ENCODE measurements around the gene SIPA1. TPM values are rescaled to one million over a fixed set of nuclear protein-coding genes. Genes with fewer than 3 reads are reported as not detected.

The SIPA1 gene, protein sequence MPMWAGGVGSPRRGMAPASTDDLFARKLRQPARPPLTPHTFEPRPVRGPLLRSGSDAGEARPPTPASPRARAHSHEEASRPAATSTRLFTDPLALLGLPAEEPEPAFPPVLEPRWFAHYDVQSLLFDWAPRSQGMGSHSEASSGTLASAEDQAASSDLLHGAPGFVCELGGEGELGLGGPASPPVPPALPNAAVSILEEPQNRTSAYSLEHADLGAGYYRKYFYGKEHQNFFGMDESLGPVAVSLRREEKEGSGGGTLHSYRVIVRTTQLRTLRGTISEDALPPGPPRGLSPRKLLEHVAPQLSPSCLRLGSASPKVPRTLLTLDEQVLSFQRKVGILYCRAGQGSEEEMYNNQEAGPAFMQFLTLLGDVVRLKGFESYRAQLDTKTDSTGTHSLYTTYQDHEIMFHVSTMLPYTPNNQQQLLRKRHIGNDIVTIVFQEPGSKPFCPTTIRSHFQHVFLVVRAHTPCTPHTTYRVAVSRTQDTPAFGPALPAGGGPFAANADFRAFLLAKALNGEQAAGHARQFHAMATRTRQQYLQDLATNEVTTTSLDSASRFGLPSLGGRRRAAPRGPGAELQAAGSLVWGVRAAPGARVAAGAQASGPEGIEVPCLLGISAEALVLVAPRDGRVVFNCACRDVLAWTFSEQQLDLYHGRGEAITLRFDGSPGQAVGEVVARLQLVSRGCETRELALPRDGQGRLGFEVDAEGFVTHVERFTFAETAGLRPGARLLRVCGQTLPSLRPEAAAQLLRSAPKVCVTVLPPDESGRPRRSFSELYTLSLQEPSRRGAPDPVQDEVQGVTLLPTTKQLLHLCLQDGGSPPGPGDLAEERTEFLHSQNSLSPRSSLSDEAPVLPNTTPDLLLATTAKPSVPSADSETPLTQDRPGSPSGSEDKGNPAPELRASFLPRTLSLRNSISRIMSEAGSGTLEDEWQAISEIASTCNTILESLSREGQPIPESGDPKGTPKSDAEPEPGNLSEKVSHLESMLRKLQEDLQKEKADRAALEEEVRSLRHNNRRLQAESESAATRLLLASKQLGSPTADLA
- 10 to 100 TPM; 18.2 to 27.9 (median 25.5) TPM for total RNA-seq

DNA sequence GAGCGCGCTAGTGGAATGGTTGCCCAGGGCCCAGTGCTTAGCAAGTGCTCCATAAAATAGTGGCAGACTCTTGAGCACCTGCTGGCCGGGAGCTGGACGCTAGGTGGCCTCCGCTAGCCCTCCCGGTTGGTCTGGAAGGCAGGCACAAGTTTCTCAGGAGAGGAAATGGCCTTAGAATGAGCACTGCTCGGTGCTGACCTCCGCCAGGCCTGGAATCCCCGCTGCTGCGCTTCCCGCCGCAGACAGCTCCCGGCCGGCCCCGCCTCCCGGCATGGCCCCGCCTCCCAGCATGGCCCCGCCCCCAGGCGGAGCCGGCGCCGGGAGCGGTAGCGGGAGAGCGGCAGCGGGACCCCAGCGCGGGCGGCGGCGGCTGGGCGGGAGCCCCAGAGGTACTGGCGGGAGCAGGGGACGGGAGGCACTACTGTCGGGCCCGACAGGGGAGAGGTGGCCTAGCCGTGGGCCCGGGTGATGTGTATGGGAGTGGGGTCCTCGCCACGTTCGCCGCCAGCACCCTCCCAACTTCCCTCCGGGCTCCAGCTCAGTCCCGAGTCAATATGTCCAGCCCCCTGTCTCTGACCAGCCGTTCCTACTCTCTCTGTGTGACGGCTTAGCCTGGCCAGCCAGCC lies at the start of gene SIPA1:
Gene SIPA1 (plus strand): TSS at position 308 of the 626 bp plus-strand sequence. CDS start 2,821 bp downstream, outside the sequence.
- TF ChIP-seq POLR2A (IDR thresholded peaks at IDR 0.05) (no peak), POLR2AphosphoS5 (IDR thresholded peaks at IDR 0.05) (no peak)
- TF ChIP-seq, protein P1, sequence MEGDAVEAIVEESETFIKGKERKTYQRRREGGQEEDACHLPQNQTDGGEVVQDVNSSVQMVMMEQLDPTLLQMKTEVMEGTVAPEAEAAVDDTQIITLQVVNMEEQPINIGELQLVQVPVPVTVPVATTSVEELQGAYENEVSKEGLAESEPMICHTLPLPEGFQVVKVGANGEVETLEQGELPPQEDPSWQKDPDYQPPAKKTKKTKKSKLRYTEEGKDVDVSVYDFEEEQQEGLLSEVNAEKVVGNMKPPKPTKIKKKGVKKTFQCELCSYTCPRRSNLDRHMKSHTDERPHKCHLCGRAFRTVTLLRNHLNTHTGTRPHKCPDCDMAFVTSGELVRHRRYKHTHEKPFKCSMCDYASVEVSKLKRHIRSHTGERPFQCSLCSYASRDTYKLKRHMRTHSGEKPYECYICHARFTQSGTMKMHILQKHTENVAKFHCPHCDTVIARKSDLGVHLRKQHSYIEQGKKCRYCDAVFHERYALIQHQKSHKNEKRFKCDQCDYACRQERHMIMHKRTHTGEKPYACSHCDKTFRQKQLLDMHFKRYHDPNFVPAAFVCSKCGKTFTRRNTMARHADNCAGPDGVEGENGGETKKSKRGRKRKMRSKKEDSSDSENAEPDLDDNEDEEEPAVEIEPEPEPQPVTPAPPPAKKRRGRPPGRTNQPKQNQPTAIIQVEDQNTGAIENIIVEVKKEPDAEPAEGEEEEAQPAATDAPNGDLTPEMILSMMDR (IDR thresholded peaks at IDR 0.05): peak in 2 of 3 donors; percentile 13 to 32
- peaks cover 8 to 12% of the 10 kb centered on the region in 2 donors for H3K4me1 ChIP-seq
- no peaks in the 10 kb centered on the region for H3K27me3 ChIP-seq
- H3K27ac ChIP-seq: peak within 1 kb of the TSS; percentile 80 to 95
- no peak for DNase-seq (ENCODE audit: low spot score in 2 of 2)
- peaks cover 6% of the 10 kb centered on the region for H3K36me3 ChIP-seq
- intact Hi-C loops (cut with DNase I; ENCODE audit: low total_unique reads): no loop called here
- H3K4me3 ChIP-seq: peak within 1 kb of the TSS; percentile 77 to 90 (median 78)
- no peaks in the 10 kb centered on the region for H3K9me3 ChIP-seq

DNA sequence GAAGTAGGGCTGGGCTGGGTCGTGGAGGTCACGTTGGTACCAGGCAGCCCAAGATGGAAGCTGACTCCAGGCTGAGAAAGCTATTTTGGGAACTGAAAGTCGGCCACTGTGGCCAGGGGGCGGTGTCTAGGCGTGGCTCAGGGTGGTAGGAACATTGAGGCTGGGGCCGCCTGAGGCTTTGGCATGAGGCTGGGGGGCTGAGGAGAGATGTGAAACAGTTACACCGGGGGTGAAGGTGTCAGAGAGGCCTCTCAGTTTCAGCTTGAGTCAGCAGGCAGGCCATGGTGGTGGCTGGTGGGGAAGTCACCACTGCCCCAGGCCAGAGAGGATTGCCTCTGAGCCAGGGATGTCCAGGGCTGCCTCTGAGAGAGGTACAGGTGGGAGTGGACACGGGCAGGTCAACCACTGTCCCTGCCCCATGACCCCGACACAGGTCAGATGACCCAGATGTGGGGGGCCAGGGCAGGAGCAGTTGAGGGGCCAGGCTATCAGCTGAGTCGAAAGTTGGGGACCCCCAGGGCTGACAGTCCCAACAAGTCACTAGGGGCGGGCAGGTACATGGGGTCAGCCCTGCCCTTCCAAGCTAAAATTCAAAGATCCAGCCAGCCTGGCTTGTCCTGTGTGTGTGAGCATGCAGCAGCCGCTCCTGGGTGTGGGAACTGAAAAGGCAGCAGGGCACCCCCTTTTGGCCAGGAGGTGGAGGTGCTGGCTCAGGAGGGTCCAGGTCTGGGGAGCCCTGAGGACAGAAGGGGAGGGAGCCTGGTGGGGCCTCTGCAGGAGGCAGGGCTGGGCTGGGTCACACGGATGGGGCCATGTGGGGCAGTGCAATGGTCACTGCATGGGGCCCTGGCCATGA lies 49.5 kb upstream of the SIPA1 start:
- no peak for DNase-seq (ENCODE audit: low spot score in 2 of 2)
- Histone ChIP-seq H3K9me3 (no peaks in the 10 kb centered on the region), H3K4me1 (peaks cover 0 to under 1% of the 10 kb centered on the region in 2 donors), H3K4me3 (no peak overlapping the region), H3K36me3 (no peaks in the 10 kb centered on the region), H3K27ac (peak overlapping the region; percentile 19 to 56), H3K27me3 (no peaks in the 10 kb centered on the region)
- intact Hi-C loops (cut with DNase I; ENCODE audit: low total_unique reads): loop anchor here (5.0 kb wide), 1 partner anchor 46 kb away; no protein-coding TSS in a partner anchor
- TF ChIP-seq, protein P1 (IDR thresholded peaks at IDR 0.05): peak; percentile 20 to 71 (median 45)
- no peak for TF ChIP-seq POLR2AphosphoS5 (IDR thresholded peaks at IDR 0.05)

DNA sequence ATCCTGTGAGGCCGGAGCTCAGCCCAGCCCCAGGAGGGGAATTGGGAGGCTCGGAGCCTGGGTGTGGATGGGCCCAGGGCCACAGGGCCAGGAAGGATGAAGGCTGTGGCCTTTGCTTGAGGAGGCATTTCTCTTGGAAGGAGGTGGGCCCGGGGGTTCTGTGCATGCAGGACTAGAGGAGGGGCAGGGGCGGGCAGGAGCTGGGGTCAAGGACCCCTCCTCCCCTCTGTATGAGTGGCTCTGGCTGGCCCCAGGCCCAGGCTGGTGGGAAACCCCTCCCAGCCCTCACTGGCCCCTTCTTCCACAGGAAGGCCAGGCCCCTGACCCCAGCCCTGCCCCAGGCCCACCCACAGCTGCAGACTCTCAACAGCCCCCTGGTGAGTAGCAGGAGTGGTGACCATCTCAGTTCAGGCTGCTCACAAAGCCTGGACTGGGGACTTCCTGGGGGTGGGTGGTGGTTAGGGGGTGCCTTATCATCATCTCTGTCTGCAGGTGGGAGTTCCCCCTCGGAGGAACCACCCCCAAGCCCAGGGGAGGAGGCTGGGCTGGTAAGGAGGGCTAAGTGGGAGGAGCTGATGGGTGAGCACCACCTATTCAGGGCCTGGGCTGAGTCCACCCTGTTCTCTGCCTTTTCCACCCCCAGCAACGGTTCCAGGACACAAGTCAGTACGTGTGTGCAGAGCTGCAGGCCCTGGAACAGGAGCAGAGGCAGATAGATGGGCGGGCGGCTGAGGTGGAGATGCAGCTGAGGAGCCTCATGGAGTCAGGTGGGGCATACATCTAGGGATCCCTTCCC lies 48.3 kb upstream of the SIPA1 start:
- intact Hi-C loops (cut with DNase I; ENCODE audit: low total_unique reads): loop anchor here (5.0 kb wide), 1 partner anchor 47 kb away; no protein-coding TSS in a partner anchor
- TF ChIP-seq, protein P1 (IDR thresholded peaks at IDR 0.05): no peak
- TF ChIP-seq POLR2AphosphoS5 (IDR thresholded peaks at IDR 0.05) (no peak), POLR2A (IDR thresholded peaks at IDR 0.05) (no peak)
- H3K27me3 ChIP-seq: no peaks in the 10 kb centered on the region
- peaks cover 0 to 4% of the 10 kb centered on the region in 2 donors for H3K4me1 ChIP-seq
- H3K27ac ChIP-seq: peak overlapping the region in 1 of 2 donors; percentile 19
- DNase-seq (ENCODE audit: low spot score in 2 of 2): no peak
- no peaks in the 10 kb centered on the region for H3K9me3 ChIP-seq
- H3K4me3 ChIP-seq: no peak overlapping the region
- no peaks in the 10 kb centered on the region for H3K36me3 ChIP-seq

DNA sequence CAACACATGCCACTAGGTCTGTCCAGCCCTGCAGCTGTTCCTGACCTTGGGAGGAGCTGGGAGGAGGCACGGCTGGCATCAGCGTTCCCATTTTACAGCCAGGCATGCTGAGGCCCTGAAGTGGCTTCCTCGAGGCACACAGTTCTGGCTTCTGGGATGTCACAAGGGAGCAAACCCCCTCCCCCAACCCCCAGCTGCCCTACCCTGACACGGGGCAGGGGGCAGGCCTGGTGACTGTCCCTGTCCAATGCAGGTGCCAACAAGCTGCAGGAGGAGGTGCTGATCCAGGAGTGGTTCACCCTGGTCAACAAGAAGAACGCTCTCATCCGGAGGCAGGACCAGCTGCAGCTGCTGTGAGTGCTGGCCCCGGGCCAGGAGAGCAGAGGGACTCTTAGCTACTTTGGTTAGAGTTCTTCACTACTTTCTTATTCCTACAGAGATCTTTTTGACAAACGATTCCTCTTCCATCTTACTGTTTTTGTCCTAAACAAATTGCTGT lies 47.6 kb upstream of the SIPA1 start:
- H3K4me1 ChIP-seq: peaks cover 0 to 4% of the 10 kb centered on the region in 2 donors
- no peaks in the 10 kb centered on the region for H3K9me3 ChIP-seq
- DNase-seq (ENCODE audit: low spot score in 2 of 2): no peak
- no peak for TF ChIP-seq POLR2A (IDR thresholded peaks at IDR 0.05)
- TF ChIP-seq POLR2AphosphoS5 (IDR thresholded peaks at IDR 0.05): no peak
- TF ChIP-seq, protein P1 (IDR thresholded peaks at IDR 0.05): no peak
- H3K27ac ChIP-seq: peak overlapping the region in 1 of 2 donors; percentile 19
- intact Hi-C loops (cut with DNase I; ENCODE audit: low total_unique reads): no loop called here
- no peaks in the 10 kb centered on the region for H3K27me3 ChIP-seq
- H3K36me3 ChIP-seq: no peaks in the 10 kb centered on the region
- H3K4me3 ChIP-seq: no peak overlapping the region
